Stimulated activated naive CD8-positive, alpha-beta T cell treated with anti-CD3 and anti-CD28 coated beads, Interleukin-15, Interleukin-2, amounts not matched to agents 100 ng/mL and 50 ng/mL, for 24 hours (primary cell): ENCODE measurements around the gene MMP24OS.
"Not testable (repeated sequence)": the region's sequence is repeated elsewhere in the genome, so short reads cannot be mapped to it uniquely, and the experiment has no call there.

Experiments
- H3K27ac Mint-ChIP-seq: one replicate; pipeline ENCODE4 v1.8.0; 2021; ENCODE audit warnings: mild to moderate bottlenecking, mixed read lengths
- H3K27me3 Mint-ChIP-seq: one replicate; pipeline ENCODE4 v1.8.0; 2021; ENCODE audit warnings: mixed read lengths
- H3K36me3 Mint-ChIP-seq: one replicate; pipeline ENCODE4 v1.8.0; 2021; ENCODE audit warnings: low read depth, mixed read lengths
- H3K4me1 Mint-ChIP-seq: one replicate; pipeline ENCODE4 v1.8.0; 2021; ENCODE audit warnings: low read depth, mixed read lengths
- H3K4me3 Mint-ChIP-seq: one replicate; pipeline ENCODE4 v1.8.0; 2021; ENCODE audit warnings: mild to moderate bottlenecking, mixed read lengths
- H3K9me3 Mint-ChIP-seq: one replicate; pipeline ENCODE4 v1.8.0; 2021; ENCODE audit warnings: mixed read lengths

MMP24OS gene

GRCh38 chr20:35262731-35263531, 15.0 kb downstream of the MMP24OS start:
- not testable (repeated sequence) for H3K4me3 Mint-ChIP-seq, H3K4me1 Mint-ChIP-seq, H3K27ac Mint-ChIP-seq, H3K9me3 Mint-ChIP-seq, H3K36me3 Mint-ChIP-seq, H3K27me3 Mint-ChIP-seq

GRCh38 chr20:35262321-35262720, 15.6 kb downstream of the MMP24OS start:
- H3K27ac Mint-ChIP-seq, H3K4me3 Mint-ChIP-seq, H3K4me1 Mint-ChIP-seq, H3K9me3 Mint-ChIP-seq, H3K36me3 Mint-ChIP-seq, H3K27me3 Mint-ChIP-seq: not testable (repeated sequence)

GRCh38 chr20:35260426-35260825, 17.5 kb downstream of the MMP24OS start:
- Mint-ChIP-seq H3K27me3 (no peaks in the 10 kb centered on the region), H3K36me3 (no peaks in the 10 kb centered on the region), H3K4me1 (no peaks in the 10 kb centered on the region), H3K4me3 (no peak overlapping the region), H3K9me3 (no peaks in the 10 kb centered on the region), H3K27ac (no peak overlapping the region)

- H3K27me3 Mint-ChIP-seq = no peaks in the 10 kb centered on the region
- H3K4me1 Mint-ChIP-seq = peaks cover 2% of the 10 kb centered on the region
- no peak overlapping the region for H3K27ac Mint-ChIP-seq
- H3K36me3 Mint-ChIP-seq = peaks cover 4% of the 10 kb centered on the region
- no peaks in the 10 kb centered on the region for H3K9me3 Mint-ChIP-seq
- no peak overlapping the region for H3K4me3 Mint-ChIP-seq
Measured at GRCh38 chr20:35257175-35257909, 20.6 kb downstream of the MMP24OS start.

GRCh38 chr20:35254448-35254999, 23.4 kb downstream of the MMP24OS start:
- Mint-ChIP-seq H3K4me1 (peaks cover 21% of the 10 kb centered on the region), H3K9me3 (no peaks in the 10 kb centered on the region), H3K27ac (no peak overlapping the region), H3K27me3 (no peaks in the 10 kb centered on the region), H3K4me3 (no peak overlapping the region), H3K36me3 (peaks cover 4% of the 10 kb centered on the region)

GRCh38 chr20:35253010-35253409, 24.9 kb downstream of the MMP24OS start:
- Mint-ChIP-seq H3K9me3 (no peaks in the 10 kb centered on the region), H3K27ac (no peak overlapping the region), H3K27me3 (no peaks in the 10 kb centered on the region), H3K4me1 (peaks cover 21% of the 10 kb centered on the region), H3K36me3 (peaks cover 4% of the 10 kb centered on the region), H3K4me3 (no peak overlapping the region)

- not testable (repeated sequence) for H3K36me3 Mint-ChIP-seq, H3K4me3 Mint-ChIP-seq, H3K9me3 Mint-ChIP-seq, H3K27me3 Mint-ChIP-seq
- Mint-ChIP-seq H3K4me1 (peaks cover 21% of the 10 kb centered on the region), H3K27ac (peak overlapping the region; percentile 77)
Measured at GRCh38 chr20:35252598-35252997, 25.3 kb downstream of the MMP24OS start.

GRCh38 chr20:35252037-35252461, 25.9 kb downstream of the MMP24OS start:
- Mint-ChIP-seq H3K27me3 (no peaks in the 10 kb centered on the region), H3K27ac (peak overlapping the region; percentile 77), H3K4me3 (no peak overlapping the region), H3K9me3 (no peaks in the 10 kb centered on the region), H3K36me3 (peaks cover 4% of the 10 kb centered on the region), H3K4me1 (peaks cover 21% of the 10 kb centered on the region)

- Mint-ChIP-seq H3K27me3 (no peaks in the 10 kb centered on the region), H3K9me3 (no peaks in the 10 kb centered on the region), H3K4me3 (no peak overlapping the region), H3K4me1 (peaks cover 21% of the 10 kb centered on the region), H3K27ac (no peak overlapping the region), H3K36me3 (peaks cover 7% of the 10 kb centered on the region)
Measured at GRCh38 chr20:35251613-35251940, 26.3 kb downstream of the MMP24OS start.

GRCh38 chr20:35248641-35249475, 29.1 kb downstream of the MMP24OS start:
- no peaks in the 10 kb centered on the region for H3K9me3 Mint-ChIP-seq
- no peaks in the 10 kb centered on the region for H3K27me3 Mint-ChIP-seq
- H3K4me3 Mint-ChIP-seq = no peak overlapping the region
- peaks cover 21% of the 10 kb centered on the region for H3K4me1 Mint-ChIP-seq
- H3K36me3 Mint-ChIP-seq = peaks cover 4% of the 10 kb centered on the region
- no peak overlapping the region for H3K27ac Mint-ChIP-seq

GRCh38 chr20:35246723-35247122, 31.2 kb downstream of the MMP24OS start:
- no peaks in the 10 kb centered on the region for H3K9me3 Mint-ChIP-seq
- peaks cover 12% of the 10 kb centered on the region for H3K4me1 Mint-ChIP-seq
- H3K27ac Mint-ChIP-seq = no peak overlapping the region
- peaks cover 4% of the 10 kb centered on the region for H3K36me3 Mint-ChIP-seq
- H3K27me3 Mint-ChIP-seq = no peaks in the 10 kb centered on the region
- no peak overlapping the region for H3K4me3 Mint-ChIP-seq

- H3K4me3 Mint-ChIP-seq = no peak overlapping the region
- no peaks in the 10 kb centered on the region for H3K9me3 Mint-ChIP-seq
- H3K27me3 Mint-ChIP-seq = no peaks in the 10 kb centered on the region
- peaks cover 4% of the 10 kb centered on the region for H3K36me3 Mint-ChIP-seq
- no peak overlapping the region for H3K27ac Mint-ChIP-seq
- no peaks in the 10 kb centered on the region for H3K4me1 Mint-ChIP-seq
Measured at GRCh38 chr20:35243986-35244385, 33.9 kb downstream of the MMP24OS start.

- no peaks in the 10 kb centered on the region for H3K27me3 Mint-ChIP-seq
- peaks cover 4% of the 10 kb centered on the region for H3K36me3 Mint-ChIP-seq
- H3K27ac Mint-ChIP-seq = no peak overlapping the region
- no peaks in the 10 kb centered on the region for H3K9me3 Mint-ChIP-seq
- H3K4me3 Mint-ChIP-seq = no peak overlapping the region
- no peaks in the 10 kb centered on the region for H3K4me1 Mint-ChIP-seq
Measured at GRCh38 chr20:35243317-35243716, 34.6 kb downstream of the MMP24OS start.

GRCh38 chr20:35240811-35241293, 37.1 kb downstream of the MMP24OS start:
- Mint-ChIP-seq H3K27ac (no peak overlapping the region), H3K4me3 (no peak overlapping the region), H3K36me3 (peaks cover 3% of the 10 kb centered on the region), H3K9me3 (no peaks in the 10 kb centered on the region), H3K27me3 (no peaks in the 10 kb centered on the region), H3K4me1 (no peaks in the 10 kb centered on the region)
